Brain pericyte (primary cell): Measurements from ENCODE around the gene POLN.

Source experiments
- DNase-seq: peaks from one replicate; pipeline ENCODE4 v3.0.0-alpha.2; 2012; ENCODE audit warnings: low read depth, low spot score

POLN gene

GRCh38 chr4:2083116-2083825 is 158.7 kb downstream of the POLN start:
- no peak for DNase-seq

GRCh38 chr4:2082627-2083026 is 159.3 kb downstream of the POLN start:
- no peak for DNase-seq

- no peak for DNase-seq
Observed at GRCh38 chr4:2082118-2082517, 159.8 kb downstream of the POLN start.

- no peak for DNase-seq
Observed at GRCh38 chr4:2081540-2081939, 160.4 kb downstream of the POLN start.

GRCh38 chr4:2080429-2081300 is 161.3 kb downstream of the POLN start:
- no peak for DNase-seq

GRCh38 chr4:2079926-2080325 is 162.0 kb downstream of the POLN start:
- no peak for DNase-seq

- no peak for DNase-seq
Observed at GRCh38 chr4:2079006-2079405, 162.9 kb downstream of the POLN start.

- no peak for DNase-seq
Observed at GRCh38 chr4:2078584-2078983, 163.3 kb downstream of the POLN start.

GRCh38 chr4:2077537-2078460 is 164.1 kb downstream of the POLN start:
- DNase-seq = no peak

GRCh38 chr4:2076908-2077536 is 164.9 kb downstream of the POLN start:
- DNase-seq = no peak

GRCh38 chr4:2075987-2076907 is 165.7 kb downstream of the POLN start:
- DNase-seq = no peak

- DNase-seq = no peak
Observed at GRCh38 chr4:2075171-2075986, 166.5 kb downstream of the POLN start.

- no peak for DNase-seq
Observed at GRCh38 chr4:2074588-2074987, 167.3 kb downstream of the POLN start.

- no peak for DNase-seq
Observed at GRCh38 chr4:2073808-2074481, 168.0 kb downstream of the POLN start.

GRCh38 chr4:2072971-2073807 is 168.7 kb downstream of the POLN start:
- no peak for DNase-seq

GRCh38 chr4:2071912-2072867 is 169.7 kb downstream of the POLN start:
- DNase-seq = no peak
